GM19035 (cell line): ENCODE data around the gene PIK3AP1.
"Not testable (repeated sequence)": the region's sequence is repeated elsewhere in the genome, so short reads cannot be mapped to it uniquely, and the experiment has no call there.

Source experiments
- ATAC-seq: cut with Tn5 transposase; IDR thresholded peaks from one replicate; pipeline ENCODE4 v1.9.1; 2021; ENCODE audit not compliant: unreplicated experiment

The PIK3AP1 gene

DNA sequence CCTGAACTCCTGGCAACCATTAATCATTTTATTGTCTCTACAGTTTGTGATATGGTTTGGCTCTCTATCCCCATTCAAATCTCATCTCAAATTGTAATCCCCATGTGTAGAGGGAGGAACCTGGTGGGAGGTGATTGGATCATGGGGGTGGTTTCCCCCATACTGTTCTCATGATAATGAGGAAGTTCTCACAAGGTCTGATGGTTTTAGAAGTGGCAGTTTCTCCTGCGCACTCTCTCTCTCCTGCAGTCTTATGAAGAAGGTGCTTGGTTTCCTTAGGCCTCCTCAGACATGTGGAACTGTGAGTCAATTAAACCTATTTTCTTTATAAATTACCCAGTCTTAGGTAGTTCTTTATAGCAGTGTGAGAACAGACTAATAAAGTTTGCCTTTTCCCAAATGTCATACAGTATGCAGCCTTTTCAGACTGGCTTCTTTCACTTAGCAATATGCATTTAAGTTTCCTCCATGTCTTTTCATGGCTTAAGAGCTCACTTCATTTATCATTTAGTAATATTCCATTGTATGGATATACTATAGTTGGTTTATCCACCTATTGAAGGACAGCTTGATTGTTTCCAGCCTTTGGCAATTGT, 17.1 kb upstream of the PIK3AP1 start:
- ATAC-seq, result not testable (repeated sequence)

DNA sequence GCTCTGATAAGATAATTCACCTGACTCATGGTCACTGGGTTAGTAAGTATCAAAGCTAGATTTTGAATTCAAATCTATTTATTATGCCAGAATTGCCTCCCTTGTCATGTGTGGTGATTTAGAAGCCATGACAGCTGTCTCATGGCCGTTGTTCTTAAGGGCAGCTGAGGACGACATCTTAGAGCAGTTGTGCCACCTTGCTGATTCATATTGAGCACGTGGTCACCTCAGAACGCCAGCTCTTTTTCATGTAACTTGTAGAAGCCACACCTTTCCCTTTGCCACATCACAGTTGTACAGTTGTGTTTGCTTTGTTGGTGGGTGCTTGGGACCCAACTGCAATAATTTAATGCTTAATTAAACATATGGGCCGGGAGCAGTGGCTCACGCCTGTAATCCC, 4.3 kb upstream of the PIK3AP1 start:
- ATAC-seq, result no peak

- no peak for ATAC-seq
Observed at GRCh38 chr10:96721207-96721572, 876 bp upstream of the PIK3AP1 start.

GRCh38 chr10:96719850-96720421, 378 bp downstream of the PIK3AP1 start:
- peak; percentile 73 for ATAC-seq

GRCh38 chr10:96719200-96719599, 1.1 kb downstream of the PIK3AP1 start:
- ATAC-seq, result no peak

GRCh38 chr10:96718304-96718990, 1.9 kb downstream of the PIK3AP1 start:
- no peak for ATAC-seq

DNA sequence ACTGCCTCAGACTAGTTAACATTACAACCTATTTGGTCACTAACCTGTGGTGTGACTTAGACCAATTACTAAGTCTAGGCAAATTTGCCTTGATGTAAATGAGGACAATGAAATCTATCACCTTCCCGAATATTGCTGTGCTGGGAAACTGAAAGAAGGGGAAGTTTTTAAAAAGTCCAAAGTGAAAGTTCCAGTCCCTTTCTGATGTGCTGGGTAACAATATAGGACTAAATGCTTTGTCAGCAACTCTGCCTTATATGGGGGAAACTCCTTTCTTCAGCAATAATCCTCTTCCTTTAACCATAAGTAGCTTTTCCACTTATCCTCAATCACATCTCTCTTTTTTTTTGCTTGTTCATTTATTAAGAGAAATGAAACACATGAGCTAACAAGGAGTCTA, 3.9 kb downstream of the PIK3AP1 start:
- ATAC-seq, result no peak

- ATAC-seq, result no peak
Observed at GRCh38 chr10:96714746-96715255, 5.5 kb downstream of the PIK3AP1 start.

- ATAC-seq, result no peak
Observed at GRCh38 chr10:96714031-96714590, 6.2 kb downstream of the PIK3AP1 start.

DNA sequence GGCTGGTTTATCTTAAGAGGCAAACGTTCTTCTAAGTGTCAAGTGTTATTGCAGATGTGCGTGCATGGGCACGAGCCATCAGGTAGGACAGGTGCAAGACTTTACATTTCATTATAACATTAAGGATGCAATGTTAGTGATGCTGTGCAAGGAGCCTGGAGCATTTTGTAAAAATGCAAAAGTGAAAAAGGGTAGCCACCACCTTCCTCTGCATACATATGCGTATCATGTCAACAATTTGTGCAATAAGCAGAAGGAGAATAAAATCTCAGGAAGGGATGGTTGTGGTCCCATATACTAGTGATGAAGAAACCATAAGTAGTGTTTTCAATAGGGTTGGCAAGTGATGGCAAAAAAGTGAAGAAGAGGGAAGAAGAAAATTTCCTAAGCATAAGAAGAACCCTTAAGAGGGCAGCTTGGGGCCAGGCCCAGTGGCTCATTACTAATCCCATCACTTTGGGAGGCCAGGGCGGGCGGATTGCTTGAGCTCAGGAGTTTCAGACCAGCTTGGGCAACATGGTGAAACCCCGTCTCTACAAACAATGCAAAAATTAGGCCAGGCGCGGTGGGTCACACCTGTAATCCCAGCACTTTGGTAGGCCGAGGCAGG, 7.5 kb downstream of the PIK3AP1 start:
- ATAC-seq, result no peak

DNA sequence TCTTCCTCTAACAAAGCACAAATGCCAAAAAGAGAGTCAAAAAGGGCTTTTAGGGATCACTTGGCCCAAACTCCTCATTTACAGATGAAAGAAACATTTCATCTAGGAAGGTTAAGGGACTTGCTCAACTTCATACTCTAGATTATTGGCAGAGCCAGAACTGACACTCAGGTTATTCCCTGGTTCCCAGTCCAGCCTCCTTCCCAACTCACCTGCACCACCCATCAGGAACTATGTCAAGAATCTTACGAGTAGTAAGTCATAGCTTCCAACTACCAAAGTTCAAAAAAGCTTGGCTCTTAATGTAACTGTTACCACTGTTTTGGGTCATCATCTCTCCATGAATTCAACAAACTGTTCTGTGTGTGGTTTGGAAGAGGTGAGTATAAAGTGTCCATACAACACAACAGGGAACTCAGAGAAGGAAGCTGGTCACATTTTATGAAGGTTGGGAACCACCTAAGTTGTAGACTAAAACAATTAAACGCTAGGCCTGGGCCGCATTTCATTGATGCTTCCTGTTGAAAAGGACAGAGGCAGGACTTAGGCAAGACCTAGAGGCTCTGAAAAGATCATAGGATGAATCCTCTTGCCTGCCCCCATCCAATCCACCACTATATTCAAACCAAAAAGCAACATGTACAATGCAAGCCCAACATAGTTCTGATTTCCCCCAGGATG, 9.1 kb downstream of the PIK3AP1 start:
- ATAC-seq, result no peak

DNA sequence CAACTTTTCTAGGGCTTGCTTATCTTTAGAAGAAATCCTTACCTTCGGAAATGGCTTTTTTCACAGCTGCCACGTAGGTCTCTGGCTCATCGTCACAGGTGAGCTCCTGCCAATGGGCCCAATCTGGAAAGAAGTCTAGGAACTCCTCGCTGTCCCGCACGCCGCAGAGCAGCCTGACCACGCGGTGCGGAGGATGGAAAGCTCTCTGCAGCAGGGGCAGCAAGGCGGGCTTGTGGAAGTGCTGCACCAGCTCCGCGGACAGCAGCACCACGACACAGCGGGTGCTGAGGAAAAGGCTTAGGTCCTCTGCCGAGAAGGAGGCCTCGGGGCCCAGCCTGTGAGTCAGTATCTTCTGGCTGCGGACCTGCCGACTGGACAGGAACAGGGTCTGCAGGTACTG, 10.8 kb downstream of the PIK3AP1 start:
- no peak for ATAC-seq

- ATAC-seq, result no peak
Observed at GRCh38 chr10:96708996-96709395, 11.3 kb downstream of the PIK3AP1 start.

DNA sequence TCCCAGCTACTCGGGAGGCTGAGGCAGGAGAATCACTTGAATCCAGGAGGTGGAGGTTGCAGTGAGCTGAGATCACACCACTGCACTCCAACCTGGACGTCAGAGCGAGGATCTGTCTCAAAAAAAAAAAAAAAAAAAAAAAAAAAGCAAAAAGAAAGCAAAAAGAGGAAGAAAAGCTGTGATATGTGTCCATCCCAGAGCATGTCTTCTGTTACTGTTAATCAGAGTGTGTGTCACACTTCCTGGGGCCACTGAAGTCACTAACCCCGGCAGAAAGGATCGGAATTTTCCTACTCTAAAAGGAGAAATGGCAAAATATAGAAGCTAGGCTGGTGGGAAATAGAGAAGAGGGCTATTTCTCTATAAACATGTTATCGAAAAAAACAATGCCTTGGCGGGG, 11.9 kb downstream of the PIK3AP1 start:
- no peak for ATAC-seq

GRCh38 chr10:96706331-96706853, 13.9 kb downstream of the PIK3AP1 start:
- ATAC-seq, result peak; percentile 46

DNA sequence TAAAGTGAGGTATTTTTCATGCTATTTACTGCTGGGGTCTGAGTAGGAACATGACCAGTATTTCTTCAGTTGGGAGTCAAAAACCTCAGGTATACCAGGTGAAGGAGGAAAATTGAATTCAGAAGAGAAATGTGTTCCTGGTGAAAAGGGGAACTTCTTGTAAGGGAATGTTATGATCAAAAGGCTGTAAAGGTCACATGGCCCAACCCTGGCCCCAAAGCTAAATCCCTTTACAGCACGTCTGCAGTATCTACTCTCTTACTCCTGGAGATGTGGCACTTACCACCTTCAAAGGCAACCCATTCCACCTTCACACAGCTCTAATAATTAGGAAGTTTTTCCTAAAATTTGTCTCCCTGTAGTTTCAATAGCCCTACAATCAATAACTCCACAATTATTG, 15.2 kb downstream of the PIK3AP1 start:
- no peak for ATAC-seq

- ATAC-seq, result no peak
Observed at GRCh38 chr10:96704563-96704962, 15.8 kb downstream of the PIK3AP1 start.

DNA sequence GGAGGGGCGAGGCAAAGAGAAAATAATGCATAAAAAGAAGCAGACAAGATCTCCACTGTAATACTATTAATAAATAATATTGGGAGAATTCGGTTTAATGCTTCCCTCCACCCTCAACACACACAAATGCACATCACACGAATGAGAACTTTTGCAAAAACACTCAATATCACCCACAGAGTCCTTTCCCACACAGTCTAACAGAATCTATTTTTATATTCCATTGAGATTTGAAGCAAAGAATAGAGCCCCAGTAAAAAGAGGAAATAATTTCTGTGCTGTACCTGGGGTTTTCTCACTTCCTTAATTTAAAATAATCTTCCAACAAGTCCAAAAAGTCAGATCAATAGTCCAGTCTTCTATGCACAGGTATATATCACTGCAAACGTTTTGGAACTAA, 17.0 kb downstream of the PIK3AP1 start:
- no peak for ATAC-seq

GRCh38 chr10:96701265-96701664, 19.0 kb downstream of the PIK3AP1 start:
- ATAC-seq, result no peak

- peak; percentile 70 for ATAC-seq
Observed at GRCh38 chr10:96700374-96701099, 19.8 kb downstream of the PIK3AP1 start.
